GM21423 (cell line): ENCODE results near the gene IGSF3.

Experiments
- ATAC-seq: cut with Tn5 transposase; IDR thresholded peaks from one replicate; pipeline ENCODE4 v1.9.1; 2021; ENCODE audit warnings: mild to moderate bottlenecking, moderate library complexity; ENCODE audit not compliant: unreplicated experiment

IGSF3 gene

GRCh38 chr1:116532671-116533428 lies 134.7 kb downstream of the IGSF3 start:
- no peak for ATAC-seq

GRCh38 chr1:116531917-116532316 lies 135.6 kb downstream of the IGSF3 start:
- no peak for ATAC-seq

DNA sequence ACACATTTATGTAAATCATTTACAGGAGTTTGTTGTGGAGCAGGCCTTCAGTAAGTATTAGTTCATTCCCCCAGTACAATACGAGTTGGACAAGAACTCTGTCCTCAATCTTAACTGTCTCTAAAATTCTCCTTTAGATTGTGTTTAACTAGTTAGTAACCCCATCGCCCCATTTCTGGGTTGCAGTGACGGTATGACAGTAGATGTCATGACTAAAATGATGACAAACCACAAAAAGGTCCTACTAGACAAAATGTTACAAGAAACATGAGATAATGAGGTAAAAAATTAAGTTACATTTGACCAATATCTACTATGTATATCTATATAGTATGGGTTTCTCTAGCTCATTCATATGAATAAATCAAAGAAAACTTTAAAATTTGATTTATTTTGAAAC lies 137.9 kb downstream of the IGSF3 start:
- no peak for ATAC-seq

GRCh38 chr1:116529199-116529631 lies 138.3 kb downstream of the IGSF3 start:
- ATAC-seq: no peak

GRCh38 chr1:116528329-116529083 lies 139.0 kb downstream of the IGSF3 start:
- ATAC-seq: no peak

DNA sequence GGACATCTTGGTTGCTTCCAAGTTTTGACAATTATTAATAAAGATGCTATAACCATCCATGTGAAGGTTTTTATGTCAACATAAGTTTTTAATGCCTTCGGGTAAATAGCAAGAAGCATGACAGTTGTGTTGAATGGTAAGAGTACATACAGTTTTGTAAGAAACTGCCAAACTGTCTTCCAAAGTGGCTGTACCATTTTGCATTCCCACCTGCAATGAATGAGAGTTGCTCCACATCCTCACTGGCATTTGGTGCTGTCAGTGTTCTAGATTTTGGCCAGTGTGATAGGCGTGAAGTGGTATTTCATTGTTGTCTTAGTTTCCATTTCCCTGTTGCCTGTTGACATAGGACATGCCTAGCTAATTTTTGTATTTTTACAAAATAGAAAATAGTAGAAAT lies 142.1 kb downstream of the IGSF3 start:
- no peak for ATAC-seq
